ENCODE measurements around the gene PRG3.

DNA sequence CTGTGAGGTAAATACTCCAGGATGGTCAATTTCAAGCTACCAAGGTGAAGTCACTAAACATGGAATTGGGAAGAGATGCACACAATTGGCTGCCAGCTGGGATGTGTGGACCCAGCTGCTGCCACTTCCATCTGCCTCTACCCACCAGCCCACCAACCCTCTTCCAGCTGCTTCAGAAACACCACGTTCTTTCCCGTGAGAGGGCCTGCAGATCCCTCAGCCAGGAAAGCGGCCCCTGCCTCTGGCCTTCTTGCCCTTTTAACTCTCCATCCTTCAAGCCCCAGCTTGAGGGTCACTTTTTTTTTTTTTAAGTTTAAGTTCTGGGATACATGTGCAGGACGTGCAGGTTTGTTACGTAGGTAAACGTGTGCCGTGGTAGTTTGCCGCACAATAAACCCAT is 20.0 kb downstream of the PRG3 start:
- TF ChIP-seq CTCF (IDR thresholded peaks at IDR 0.05) (no peak), EP300 (IDR thresholded peaks at IDR 0.05) (no peak)
